Stimulated activated CD8-positive, alpha-beta memory T cell treated with anti-CD3 and anti-CD28 coated beads, Interleukin-7, amount 100 ng/mL, for 1 hour (primary cell): Measurements from ENCODE around the gene LCLAT1.
"Not testable (repeated sequence)": the region's sequence is repeated elsewhere in the genome, so short reads cannot be mapped to it uniquely, and the experiment has no call there.

Experiments used
- DNase-seq, 2 donors: peaks; one replicate each; pipeline ENCODE4 v3.0.0-alpha.2; 2020; ENCODE audit warnings: low read depth in 2 of 2

The LCLAT1 gene

DNA sequence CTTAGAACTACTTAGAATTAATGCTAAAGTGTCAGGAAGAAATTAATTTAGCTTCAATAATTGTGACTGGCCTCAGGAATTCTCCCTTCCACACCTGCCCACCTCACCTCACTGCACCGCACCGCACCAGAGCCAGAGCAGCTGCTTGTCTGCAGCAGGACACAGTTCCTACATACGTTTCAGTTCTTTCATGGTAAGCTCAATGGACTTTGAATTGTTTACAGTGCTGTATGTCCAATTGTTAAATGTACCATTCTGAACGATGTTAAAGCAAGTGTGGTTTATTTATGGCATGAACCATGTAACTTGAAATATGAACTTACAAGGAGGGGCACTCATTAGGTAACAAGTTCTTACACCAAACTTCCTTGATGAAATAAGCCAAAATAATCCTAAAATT lies 196.0 kb downstream of the LCLAT1 start:
- DNase-seq = not testable (repeated sequence)

DNA sequence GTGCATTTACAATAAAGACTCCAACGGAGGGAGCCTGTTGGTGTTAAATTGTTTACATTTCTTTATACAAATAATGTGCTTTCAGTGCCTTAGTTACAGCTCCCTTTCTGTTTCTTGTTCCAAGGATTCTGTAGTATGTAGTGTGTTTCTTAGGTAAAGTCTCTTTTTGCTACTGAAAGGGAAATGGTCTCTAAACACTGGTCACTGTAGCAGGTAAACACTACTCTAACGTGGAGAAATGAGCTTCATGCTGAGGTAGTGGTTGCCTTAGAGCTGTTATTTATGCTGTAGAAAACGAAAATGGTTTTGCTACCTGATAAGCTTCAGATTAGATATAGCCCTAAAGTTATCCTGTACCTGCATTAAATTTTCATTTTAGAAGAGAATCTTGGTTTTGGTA lies 196.6 kb downstream of the LCLAT1 start:
- DNase-seq = no peak

DNA sequence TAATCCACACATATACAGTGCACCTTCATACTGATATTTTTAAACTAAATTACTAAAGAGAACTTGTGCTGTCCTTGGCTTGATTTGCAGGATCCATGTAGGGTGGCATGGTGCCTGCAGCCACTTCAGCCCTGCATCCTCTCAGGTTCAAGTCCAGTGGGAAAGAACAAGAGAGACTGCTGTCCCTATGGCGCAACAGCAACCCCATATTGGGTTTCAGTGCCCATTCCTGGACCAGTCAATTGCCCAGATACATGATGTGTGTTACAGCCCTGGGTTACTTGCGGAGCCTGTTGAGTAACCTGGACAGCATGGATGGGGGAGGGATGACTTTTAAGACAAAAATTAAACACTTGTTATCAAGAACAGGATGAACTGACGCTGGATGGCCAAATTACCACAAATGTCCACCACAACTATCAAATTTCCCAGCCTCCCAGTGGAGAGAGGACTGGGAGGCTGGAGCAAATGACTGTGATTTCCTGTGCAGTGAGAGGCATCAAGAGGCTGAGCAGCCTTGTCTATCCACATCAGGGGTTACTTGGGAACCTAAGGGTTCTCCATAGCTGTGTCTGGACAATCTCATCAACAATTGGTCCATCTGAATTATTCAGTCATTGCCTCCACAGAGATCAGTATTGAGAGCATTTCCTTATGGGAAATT lies 198.2 kb downstream of the LCLAT1 start:
- DNase-seq = no peak

DNA sequence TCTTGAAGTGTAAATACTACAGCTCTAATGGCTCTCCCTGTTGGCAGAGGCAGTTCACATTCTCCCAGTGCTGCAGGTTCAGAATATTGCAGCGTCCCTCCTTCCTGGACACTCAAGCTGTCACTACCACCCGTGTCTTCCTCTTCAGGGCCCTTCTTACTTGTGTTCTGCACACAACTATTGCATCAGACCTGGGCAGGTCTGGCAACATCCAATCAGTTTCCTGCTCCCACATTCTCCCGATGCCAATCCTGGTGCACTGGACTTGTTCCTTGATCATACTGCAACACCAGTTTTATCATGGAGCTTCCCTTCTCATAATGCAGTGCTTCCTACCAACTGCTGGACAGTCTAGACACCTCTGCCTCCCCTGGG lies 198.7 kb downstream of the LCLAT1 start:
- DNase-seq = no peak

DNA sequence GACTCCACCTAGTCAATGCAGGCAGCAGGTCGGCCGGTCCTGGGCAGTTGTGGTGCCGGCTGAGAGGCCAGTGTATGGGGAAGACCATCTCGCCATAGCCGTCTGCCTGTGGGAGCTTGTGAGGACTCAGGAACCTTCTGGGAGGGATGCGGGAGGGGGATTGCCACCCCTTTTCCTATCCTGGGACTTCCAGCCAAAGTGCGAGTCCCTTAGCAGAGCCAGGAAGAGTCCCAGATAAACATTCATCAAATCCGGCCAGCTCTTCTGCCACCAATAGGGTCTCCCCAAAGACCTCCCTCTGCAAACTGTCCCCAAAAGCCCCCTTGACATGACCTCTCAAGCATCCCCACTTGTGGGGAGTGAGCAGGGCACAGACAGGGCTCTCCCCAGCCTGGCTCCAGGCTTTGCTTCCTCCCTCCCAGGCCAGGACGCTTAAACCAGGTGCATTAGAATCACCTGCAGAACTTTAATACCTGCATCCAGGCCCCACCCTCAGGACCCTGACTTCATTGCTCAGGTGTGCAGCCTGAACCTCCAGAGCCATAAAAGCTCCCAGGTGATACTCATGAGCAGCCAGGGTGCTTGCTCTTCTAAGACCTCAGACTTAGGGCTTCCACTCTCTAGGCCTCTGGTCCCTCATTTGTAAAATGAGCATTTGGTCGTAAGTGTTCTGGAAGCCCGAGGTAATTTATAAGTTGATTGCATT lies 200.9 kb downstream of the LCLAT1 start:
- DNase-seq = no peak

DNA sequence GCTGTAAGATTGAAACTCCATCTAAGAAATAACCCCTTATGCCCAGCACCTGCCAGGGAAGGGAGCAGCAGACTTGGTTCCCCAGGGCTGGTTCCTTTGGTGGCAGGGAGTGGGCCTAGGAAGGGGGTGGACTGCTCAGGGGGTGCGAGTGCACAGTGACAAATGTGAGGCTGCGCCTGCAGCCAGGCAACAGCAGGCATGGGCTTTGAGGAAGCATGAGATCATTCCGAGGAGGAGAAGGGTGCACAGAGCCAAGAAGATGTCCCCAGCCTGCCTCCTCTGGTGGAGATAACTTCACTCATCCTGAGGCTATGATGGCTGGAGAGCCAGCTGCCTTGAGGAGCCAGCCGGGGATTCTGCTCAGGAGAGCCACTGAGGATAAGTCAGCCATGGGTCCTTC lies 202.2 kb downstream of the LCLAT1 start:
- DNase-seq = no peak

DNA sequence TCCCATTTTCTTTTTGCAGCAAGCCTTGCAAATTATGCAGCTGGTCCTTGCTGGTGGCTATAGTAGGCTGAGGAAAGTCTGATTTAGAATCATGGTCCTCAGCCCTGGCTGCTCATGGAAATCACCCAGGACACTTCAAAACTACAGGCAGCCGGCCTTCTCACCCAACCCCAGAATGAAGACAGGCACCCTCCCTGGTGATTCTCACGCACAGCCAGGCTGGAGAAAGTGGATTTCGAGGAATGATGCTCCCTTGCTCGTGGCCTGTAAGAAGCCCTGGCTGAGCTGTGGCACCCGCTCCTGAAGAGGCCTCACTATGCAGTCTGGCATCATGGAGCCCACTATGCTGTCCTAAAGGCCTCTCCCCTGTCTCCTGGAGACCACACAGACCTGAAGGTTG lies 202.8 kb downstream of the LCLAT1 start:
- no peak for DNase-seq

DNA sequence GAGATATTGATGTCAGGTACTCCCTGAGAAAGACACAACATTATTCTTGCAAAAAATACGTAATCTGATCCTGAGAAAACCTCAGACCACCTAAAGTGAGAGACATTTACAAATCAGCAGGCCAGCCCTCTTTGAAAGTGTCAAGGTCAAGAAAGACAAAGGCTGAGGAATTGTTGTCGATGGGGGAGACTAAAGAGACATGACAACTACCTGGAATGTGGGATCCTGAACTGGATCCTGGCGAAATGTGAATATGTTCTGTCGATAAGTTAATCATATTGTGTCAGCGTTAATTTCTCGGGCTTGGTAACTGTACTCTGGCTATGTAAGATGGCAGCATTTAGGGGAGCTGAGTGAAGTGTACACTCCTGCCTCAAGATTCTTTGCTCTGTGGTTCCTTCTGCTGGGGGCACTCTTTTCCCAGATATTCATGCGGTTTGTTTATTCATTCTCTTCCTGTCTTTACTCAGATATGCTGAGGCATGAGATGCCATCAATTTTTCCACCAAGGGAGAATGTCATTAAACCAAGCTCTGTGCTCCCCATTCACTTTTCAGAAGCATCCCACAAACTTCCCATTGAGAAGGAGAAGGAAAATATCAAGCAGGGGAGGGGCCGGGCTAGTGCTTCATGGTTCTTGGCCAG lies 205.3 kb downstream of the LCLAT1 start:
- DNase-seq = no peak

DNA sequence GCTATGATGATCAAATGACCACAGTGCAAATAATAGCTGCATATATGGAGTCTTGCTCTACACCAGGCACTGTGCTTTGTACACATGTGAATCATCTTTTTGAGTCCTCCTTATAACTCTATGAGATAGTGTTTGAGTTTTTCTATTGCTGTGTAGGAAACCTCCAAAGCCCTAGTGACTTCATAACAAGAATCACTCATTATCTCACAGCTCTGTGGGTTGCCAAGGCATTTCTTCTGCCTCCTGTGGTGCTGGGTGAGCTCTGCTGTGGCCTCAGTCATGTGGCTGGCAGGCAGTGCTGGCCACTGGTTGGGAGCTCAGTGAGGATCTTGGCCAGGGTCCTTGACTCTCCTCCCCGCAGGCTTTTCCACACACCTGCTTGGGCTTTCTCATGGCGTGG lies 206.8 kb downstream of the LCLAT1 start:
- DNase-seq = no peak

DNA sequence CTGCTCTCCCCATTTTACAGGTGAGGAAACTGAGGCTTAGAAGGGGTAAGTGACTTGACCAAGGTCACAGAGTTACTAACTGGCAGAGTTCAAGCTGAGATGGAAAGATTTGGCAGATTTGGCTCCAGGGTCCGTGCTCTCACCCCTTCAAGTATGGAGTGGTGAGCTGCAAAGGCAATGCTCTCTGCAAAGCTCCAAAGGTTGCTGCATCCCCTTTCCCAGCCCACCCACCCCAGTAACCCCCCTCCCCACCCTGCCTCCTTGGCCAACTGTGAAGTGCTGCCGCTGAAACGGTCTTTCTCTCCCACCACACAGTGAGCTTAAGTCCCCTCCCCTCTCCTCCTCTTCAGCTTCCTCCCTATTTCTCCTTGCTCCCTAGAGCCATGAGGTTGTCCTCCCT lies 207.4 kb downstream of the LCLAT1 start:
- no peak for DNase-seq

DNA sequence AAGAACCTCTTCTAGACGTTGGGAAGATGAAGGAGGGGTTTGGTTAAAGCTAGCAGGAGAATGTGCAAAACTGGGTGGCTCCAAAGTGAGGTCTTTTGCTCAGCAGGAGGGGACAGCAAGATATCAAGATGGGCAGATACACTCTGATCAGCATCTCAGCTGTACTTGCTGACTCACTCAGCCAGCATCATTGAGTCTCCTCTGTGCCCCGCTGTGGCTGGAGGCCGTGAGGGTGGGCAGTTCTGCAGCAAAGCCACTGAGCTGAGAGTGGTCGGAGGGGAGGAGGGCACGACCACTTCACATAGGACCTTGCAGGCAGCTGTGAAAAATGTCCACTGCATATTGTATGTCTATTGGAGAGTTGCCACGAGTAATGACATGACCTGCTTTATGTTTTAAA lies 208.2 kb downstream of the LCLAT1 start:
- DNase-seq = no peak

DNA sequence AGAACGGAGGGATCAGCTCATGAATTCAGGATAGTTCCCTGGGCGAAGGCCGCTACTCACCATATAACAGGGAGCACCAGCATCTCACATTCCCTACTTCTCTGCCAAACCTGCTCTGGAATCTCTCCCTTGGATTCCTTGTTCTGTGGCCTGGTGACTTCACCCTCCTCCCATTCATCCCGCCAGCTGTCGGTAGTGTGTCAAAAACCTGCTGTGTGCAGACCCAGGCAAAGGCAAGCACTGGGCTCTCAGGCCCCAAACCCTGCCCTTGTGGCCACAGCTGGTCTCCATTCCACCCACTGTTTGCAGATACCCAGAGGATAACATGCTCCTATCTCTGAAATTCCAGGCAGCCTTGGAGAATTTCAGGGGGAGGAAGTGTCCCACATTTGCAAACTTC lies 208.6 kb downstream of the LCLAT1 start:
- DNase-seq = no peak

DNA sequence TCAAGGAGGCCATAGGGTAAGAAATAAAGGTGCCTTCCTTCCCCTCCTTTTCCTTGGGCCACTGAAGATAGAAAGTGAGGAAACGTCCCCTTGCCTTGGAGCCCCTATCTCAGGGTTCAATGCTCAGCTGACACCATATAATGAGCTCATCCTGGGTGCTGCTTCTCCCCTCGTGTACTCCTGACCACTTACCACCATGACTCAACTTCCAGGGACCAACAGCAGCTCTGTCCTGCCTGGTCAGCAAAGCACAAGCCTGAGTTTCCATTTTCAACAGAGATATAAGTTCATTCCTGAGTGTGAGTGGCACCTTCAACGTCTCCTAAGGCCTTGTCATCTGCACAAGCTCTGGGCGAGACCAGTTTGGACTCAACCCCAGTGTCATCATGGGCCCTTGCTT lies 209.0 kb downstream of the LCLAT1 start:
- no peak for DNase-seq

DNA sequence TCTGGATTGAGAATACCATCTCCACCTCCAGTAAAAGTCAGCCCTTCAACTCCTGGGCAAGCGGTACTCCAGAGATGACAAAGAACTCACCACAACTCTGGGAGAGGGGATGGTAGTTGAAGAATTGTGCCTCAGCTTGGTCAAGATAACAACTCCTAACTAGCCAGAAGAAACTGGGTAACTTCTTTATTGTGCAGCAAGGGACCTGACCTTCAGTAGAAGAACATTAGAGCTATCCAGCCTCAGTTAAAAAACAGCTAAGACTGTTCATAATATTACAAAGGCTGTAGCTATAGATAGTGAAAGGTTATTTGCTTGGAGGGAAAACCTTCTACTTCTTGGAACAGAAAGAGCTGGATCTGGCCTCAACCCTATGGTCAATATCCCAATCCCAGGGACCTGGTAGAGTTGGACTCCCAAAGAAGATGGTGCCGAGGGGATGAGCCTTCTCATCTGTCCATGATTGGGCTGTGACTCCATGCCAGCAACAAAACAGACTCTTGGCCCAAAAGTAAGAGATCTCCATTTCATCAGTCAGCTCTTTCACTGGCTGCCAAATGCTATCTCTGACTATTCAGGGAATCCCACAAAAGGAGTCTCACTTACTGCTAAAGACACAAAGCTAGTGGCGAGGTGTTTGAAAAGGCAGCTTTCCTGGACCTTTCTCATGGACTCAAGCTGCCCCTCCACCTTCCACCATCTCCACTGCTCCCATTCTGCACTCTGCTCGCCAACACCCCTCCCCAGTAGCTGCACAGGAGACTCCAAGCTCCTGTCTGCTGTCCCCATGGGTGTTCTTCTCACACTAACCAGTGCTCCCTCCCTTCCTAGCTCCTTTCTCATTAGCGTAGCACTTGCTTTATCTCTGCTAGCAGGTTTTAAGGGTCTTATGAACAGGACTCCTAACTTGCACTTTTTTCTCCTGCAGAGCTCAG lies 214.4 kb downstream of the LCLAT1 start:
- DNase-seq = no peak

DNA sequence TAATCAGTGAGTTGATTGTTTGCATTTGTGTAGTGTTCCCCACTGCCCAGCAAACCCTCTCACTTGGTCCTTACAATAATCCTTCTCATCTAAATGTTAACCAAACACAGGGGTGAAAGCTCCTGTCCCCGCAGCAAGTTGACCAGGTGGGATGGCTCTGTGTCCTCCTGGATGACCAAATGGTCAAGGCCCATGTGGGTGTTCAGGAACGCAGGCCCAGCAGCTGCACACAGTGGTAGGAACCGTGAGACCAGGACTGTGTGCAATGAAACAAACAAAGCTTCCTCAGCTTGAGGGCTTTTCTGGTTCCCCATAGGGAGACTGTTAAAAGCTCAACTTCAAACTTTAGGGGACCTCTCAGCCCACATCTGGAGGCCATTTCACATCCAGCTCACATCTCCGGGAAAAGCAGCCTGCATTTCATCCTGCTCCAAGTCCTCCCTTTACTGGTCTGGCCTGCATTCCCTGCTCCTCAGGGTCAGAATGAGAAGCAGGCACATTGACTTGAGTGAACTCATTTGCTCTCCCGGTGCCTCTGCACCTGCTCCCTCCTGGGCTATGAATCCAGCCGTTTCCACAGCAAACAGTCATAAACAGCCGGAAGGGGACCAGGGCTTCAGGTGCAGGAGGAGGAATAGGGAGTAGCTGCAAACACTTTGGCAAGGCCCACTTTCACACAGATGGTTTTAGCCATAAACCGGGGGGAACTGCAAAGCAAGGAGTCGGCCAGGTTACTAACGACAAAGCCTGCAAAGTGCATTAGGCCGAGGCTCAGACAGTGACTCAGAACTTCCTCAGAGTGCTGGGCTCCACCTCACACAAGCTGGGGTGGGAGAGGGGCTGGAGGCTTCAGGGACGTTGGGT lies 215.5 kb downstream of the LCLAT1 start:
- DNase-seq = no peak

DNA sequence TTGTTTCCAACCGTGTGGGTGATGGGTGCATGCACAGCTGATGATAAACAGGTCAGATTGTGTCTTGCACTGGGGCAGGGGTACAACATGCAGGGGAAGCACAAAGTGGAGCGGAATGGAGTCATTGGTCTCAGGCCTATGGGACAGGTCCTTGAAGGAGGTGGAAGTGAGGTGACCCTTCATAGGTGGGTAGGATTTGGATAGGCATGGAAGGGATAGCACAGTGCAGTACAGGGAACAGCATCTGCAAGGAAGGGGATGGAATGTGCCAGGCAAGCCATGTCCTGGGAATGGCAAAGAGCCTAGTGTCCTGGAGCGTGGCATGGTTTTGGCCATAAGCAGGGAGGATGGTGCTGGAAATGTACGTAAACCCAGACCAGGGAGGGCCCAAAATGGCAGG lies 216.3 kb downstream of the LCLAT1 start:
- DNase-seq = no peak

DNA sequence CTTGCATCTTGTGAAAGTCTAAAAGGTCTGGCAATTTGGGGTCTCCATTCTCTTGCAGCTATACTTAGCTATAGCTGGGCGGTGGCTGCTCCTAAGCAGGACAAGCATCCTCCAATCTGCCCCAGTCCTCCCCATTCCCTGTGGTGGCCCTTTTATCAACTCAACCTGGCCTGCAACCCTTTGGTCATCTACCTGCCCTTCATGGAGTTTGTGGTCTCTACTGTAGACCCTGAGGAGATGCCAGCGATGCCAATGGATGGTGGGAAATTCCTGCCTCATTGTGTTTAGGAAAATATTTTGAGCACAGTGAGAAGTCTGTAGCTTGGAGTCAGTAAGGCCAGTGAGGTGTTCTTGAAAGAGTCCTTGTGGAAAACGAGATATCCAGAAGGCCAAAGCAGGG lies 216.8 kb downstream of the LCLAT1 start:
- DNase-seq = no peak

DNA sequence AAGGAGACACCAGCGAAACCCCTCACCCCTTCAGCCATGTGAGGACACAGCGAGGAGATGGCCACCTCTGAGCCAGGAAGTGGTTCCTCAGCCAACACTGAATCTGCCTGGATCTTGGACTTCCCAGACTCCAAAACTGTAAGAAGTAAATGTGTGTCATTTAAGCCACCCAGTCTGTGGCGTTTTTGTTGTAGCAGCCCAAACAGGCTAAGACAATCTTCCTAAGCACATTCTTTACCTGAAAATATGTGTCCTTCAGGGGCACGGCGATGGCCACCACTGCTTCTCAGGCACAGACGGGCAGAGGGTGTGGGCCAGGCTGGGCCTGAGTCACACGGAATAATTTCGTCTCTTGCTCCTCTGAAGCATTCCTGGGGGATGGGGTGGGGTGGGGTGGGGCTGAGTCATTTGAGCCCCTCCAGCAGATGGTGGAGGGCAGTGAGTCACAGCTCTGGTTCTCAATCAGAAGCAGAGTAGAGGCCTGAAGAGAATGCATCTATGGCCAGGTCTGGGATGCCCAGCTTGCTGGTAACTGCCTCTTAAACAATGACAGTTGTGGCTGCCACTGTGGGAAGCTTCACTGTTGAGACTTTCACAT lies 217.8 kb downstream of the LCLAT1 start:
- no peak for DNase-seq

DNA sequence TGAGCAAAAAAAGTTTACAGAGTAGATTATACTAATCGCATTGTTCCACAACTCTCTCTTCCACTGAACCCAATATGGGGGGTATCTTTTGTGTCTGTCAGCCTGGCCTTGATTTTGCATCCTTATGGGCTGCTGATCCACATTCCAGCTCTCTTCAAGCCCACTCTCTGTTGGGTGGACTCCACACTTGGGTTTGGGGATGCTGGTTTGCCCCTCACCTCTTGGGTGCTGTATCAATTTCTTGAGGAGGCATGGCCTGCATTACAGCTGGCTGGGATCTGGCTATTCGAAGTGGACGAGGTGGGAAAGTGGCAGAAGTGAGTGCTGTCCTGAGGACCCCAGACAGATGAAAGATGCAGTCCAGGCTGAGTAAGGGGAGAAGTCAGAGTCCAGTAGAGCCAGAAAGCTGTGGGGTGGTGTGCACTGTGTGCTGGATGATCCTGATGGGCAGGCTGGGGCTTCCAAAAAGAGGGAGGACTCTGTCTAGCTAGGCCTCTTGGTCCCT lies 218.8 kb downstream of the LCLAT1 start:
- no peak for DNase-seq

DNA sequence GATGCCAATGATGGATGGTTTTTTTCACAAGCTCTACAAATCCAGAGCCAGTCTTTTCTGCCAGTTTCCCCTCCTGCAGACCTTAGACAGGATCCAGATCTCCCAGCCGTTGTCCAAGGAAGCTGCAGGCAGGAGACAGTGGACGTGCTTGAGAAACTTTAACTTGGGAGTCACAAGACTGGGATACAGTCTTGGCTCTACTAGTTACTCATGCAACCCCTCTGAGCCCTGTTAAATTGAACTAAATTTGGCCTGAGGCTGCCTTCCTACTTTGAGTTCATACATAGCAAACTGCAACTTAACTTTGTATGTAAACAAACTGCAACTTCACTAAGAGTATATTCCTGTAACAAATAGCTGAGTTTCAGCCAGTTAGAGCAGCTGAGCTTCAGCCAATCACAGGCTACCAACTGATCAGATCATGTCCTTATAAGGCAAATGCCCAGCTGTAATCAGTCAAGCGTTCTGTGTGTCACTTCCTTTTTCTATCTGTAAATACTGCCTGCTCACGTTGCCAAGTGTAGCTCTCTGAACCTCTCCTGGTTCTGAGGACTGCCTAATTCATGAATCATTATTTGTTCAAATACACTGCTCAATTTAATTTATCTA lies 219.3 kb downstream of the LCLAT1 start:
- DNase-seq = no peak
